ENCODE measurements around the gene TSC2.
"Not testable (repeated sequence)": the region's sequence is repeated elsewhere in the genome, so short reads cannot be mapped to it uniquely, and the experiment has no call there.

- not testable (repeated sequence) for TF ChIP-seq CTCF, POLR2A (IDR thresholded peaks at IDR 0.05)
Observed at GRCh38 chr16:2033909-2034695, 13.7 kb upstream of the TSC2 start.

Measured in Peyer's patch (tissue), 4 donors.